ENCODE measurements around the gene PRLH.

Gene PRLH

GRCh38 chr2:237566401-237567235 is at the start of gene PRLH:
Gene PRLH (plus strand): TSS chr2:237566574. CDS start chr2:237566574, 0 bp downstream.
- FAIRE-seq = no peak

GRCh38 chr2:237517163-237517562 is 49.2 kb upstream of the PRLH start:
- no peak for FAIRE-seq

GRCh38 chr2:237517990-237518389 is 48.4 kb upstream of the PRLH start:
- FAIRE-seq = no peak

- FAIRE-seq = no peak
Measured at GRCh38 chr2:237519506-237520245, 46.7 kb upstream of the PRLH start.

GRCh38 chr2:237520290-237520689 is 46.1 kb upstream of the PRLH start:
- FAIRE-seq = no peak

- no peak for FAIRE-seq
Measured at GRCh38 chr2:237524631-237525030, 41.7 kb upstream of the PRLH start.

GRCh38 chr2:237525559-237526157 is 40.7 kb upstream of the PRLH start:
- no peak for FAIRE-seq

GRCh38 chr2:237527233-237527632 is 39.1 kb upstream of the PRLH start:
- FAIRE-seq = no peak

- no peak for FAIRE-seq
Measured at GRCh38 chr2:237527766-237528165, 38.6 kb upstream of the PRLH start.

GRCh38 chr2:237529452-237530402 is 36.6 kb upstream of the PRLH start:
- no peak for FAIRE-seq

- no peak for FAIRE-seq
Measured at GRCh38 chr2:237530472-237531433, 35.6 kb upstream of the PRLH start.

GRCh38 chr2:237532160-237532559 is 34.2 kb upstream of the PRLH start:
- FAIRE-seq = no peak

GRCh38 chr2:237533668-237534161 is 32.7 kb upstream of the PRLH start:
- FAIRE-seq = no peak

GRCh38 chr2:237534380-237534779 is 32.0 kb upstream of the PRLH start:
- no peak for FAIRE-seq

GRCh38 chr2:237535385-237536082 is 30.8 kb upstream of the PRLH start:
- FAIRE-seq = no peak

- no peak for FAIRE-seq
Measured at GRCh38 chr2:237536083-237536415, 30.3 kb upstream of the PRLH start.

- no peak for FAIRE-seq
Measured at GRCh38 chr2:237536617-237537016, 29.8 kb upstream of the PRLH start.

- no peak for FAIRE-seq
Measured at GRCh38 chr2:237538001-237538720, 28.2 kb upstream of the PRLH start.

- no peak for FAIRE-seq
Measured at GRCh38 chr2:237538901-237539300, 27.5 kb upstream of the PRLH start.

GRCh38 chr2:237539681-237540080 is 26.7 kb upstream of the PRLH start:
- FAIRE-seq = no peak
